ENCODE measurements around the gene C18orf32.

DNA sequence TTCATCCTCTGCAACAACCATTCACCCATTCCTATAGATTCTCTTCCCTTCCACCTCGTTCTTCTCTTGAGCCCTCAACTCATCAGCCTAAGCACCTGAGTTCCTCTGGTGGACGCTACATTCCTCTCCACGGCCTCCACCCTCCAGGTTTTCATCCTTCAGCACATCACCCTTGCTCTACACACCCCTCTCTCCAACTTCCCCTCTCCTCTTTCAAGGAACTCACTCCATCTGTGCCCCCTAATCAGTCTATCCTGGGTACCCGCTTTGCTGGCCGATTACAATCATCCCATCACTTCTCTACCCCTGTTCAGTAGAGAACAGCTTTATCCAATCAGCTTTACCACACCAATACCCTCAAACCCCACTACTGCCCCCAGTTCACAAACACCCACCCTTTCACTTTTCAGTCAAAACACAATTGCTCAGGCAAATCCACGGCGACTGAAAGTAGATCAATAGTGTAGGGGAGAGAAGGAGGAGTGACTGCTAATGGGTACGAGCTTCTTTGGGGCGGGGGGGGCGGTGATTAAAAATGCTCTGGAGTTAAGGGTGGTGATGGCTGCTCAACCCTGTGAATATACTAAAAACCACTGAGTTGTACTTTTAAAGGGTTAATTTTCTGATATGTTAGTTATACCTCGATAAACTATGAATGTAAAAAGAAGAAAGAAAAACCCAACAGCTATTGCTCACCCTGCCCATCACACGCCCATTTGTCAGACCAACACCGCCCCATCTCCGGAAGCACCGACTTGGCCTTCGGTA is 27.4 kb downstream of the C18orf32 start:
- TF ChIP-seq POLR2A (IDR thresholded peaks at IDR 0.05) (no peak), CTCF (IDR thresholded peaks at IDR 0.05) (no peak)

All from right lobe of liver (tissue), 4 donors.